Spleen (tissue), 11 donors: ENCODE measurements around the gene AFM. TPM values are rescaled to one million over a fixed set of nuclear protein-coding genes. Genes with fewer than 3 reads are reported as not detected.

Experiments used
- DNase-seq: peaks from one replicate; pipeline ENCODE4 v3.0.0-alpha.2; 2020
- H3K27ac ChIP-seq, 8 donors: fragments of 200-600 bp; sonication (generic) in 7 of 8; 1 replicate in 4 of 8; 2 replicates in 4 of 8; pipeline versions ENCODE4 v1.5.0 to v1.8.0; 2016 to 2021; ENCODE audit warnings: inconsistent platforms in 4 of 8, mild to moderate bottlenecking in 4 of 8, moderate library complexity in 1 of 8
- H3K27me3 ChIP-seq, 7 donors: fragments of 200-600 bp; sonication (generic) in 6 of 7; replicated peaks in 1 of 7; 1 replicate in 4 of 7; 2 replicates in 3 of 7; pipeline versions ENCODE4 v1.5.0 to v1.8.0; 2016 to 2021; ENCODE audit warnings: inconsistent platforms in 3 of 7, mild to moderate bottlenecking in 1 of 7
- H3K36me3 ChIP-seq, 6 donors: fragments of 200-600 bp; sonication (generic) in 5 of 6; 1 replicate in 4 of 6; 2 replicates in 2 of 6; pipeline versions ENCODE4 v1.5.0 to v1.8.0; 2016 to 2021; ENCODE audit warnings: inconsistent platforms in 2 of 6
- H3K4me1 ChIP-seq, 6 donors: fragments of 200-600 bp; sonication (generic) in 5 of 6; 1 replicate in 3 of 6; 2 replicates in 3 of 6; pipeline versions ENCODE4 v1.5.0 to v1.8.0; 2016 to 2021; ENCODE audit warnings: inconsistent platforms in 3 of 6
- H3K4me3 ChIP-seq, 8 donors: fragments of 200-600 bp; sonication (generic) in 7 of 8; 1 replicate in 4 of 8; 2 replicates in 4 of 8; pipeline versions ENCODE4 v1.5.0 to v1.8.0; 2016 to 2021; ENCODE audit warnings: inconsistent platforms in 4 of 8, mild to moderate bottlenecking in 4 of 8, moderate library complexity in 2 of 8
- H3K9me3 ChIP-seq, 8 donors: fragments of 200-600 bp; sonication (generic) in 7 of 8; 1 replicate in 4 of 8; 2 replicates in 4 of 8; pipeline versions ENCODE4 v1.5.0 to v1.8.0; 2016 to 2021; ENCODE audit warnings: inconsistent platforms in 4 of 8
- CTCF ChIP-seq, 11 experiments: fragments of 200-600 bp in 7 of 11; fragments of 450-650 bp in 4 of 11; sonication (generic) in 4 of 11; IDR thresholded peaks in 8 of 11; conservative IDR thresholded peaks in 3 of 11; 1 replicate in 7 of 11; 2 replicates in 4 of 11; pipeline versions ENCODE4 v1.4.0 to v1.8.0; 2016 to 2021; ENCODE audit warnings: antibody characterized with exemption in 11 of 11, inconsistent platforms in 4 of 11, mild to moderate bottlenecking in 1 of 11
- POLR2A ChIP-seq, 3 donors: fragments of 450-650 bp; IDR thresholded peaks; one replicate each; pipeline ENCODE4 v1.5.1; 2017; ENCODE audit warnings: antibody characterized with exemption in 3 of 3, mild to moderate bottlenecking in 1 of 3
- POLR2AphosphoS5 ChIP-seq, 3 donors: sonication (generic); formaldehyde crosslinking; IDR thresholded peaks; one replicate each; pipeline ENCODE4 v1.5.1; 2017; ENCODE audit warnings: antibody characterized with exemption in 3 of 3
- WGBS, 5 donors: extraction: QIAGEN DNeasy Blood & Tissue Kit in 3 of 5; methylation state at CpG; one replicate each; pipeline versions ENCODE4 v1.1.5 to v1.1.7; 2013 to 2018; 5-methylcytosine and 5-hydroxymethylcytosine counted together
- intact Hi-C: fragments of 100-400 bp; cut with DNase I; formaldehyde crosslinking; loops from one replicate; pipeline ENCODE4 v1.15.0; 2023; ENCODE audit warnings: low total_unique reads
- polyA plus RNA-seq, 3 donors: library from polyadenylated mRNA; stranded (reverse); fragments of 200-250 nt; gene quantifications; one replicate each; pipeline ENCODE4 v1.2.1, GENCODE V29; 2013
- total RNA-seq, 7 donors: library from RNA; depleted of rRNA in 3 of 7; stranded (reverse); fragments of >200 nt in 3 of 7; fragmentation: NEBNext Ultra II Directional in 4 of 7; extraction: Animal tissue kit (Norgen Biotek cat#: 25700) in 4 of 7; gene quantifications; one replicate each; pipeline versions ENCODE4 v1.1.0 to v1.2.1, GENCODE V29; 2016 to 2021
- donor health status: healthy with polysubstance abuse.
- donor health status: DM: no; HTN: no; CAD: no; lungs with moderate emphysema.
- donor health status: DM: no; HTN: no; CAD: no.
- donor health status: Bipolar disorder and iron deficiency.
- donor health status: healthy.
- donor health status: DM: no; HTN: no; CAD: no.
- donor health status: DM: yes; HTN: yes; CAD: no.

AFM gene
- total and polyA plus RNA-seq, 10 donors, result not detected

- 3 to 14% (median 7%) methylated on average over 4 of the region's 4 CpGs for WGBS, 5 donors
- no peak for TF ChIP-seq POLR2AphosphoS5 (IDR thresholded peaks at IDR 0.05)
- TF ChIP-seq CTCF (IDR thresholded peaks at IDR 0.05 in 8 of 11, conservative IDR thresholded peaks at IDR 0.05 in 3 of 11), result peak in 9 of 11 experiments; percentile 5 to 67 (median 52)
- no peak for TF ChIP-seq POLR2A (IDR thresholded peaks at IDR 0.05)
- no peak overlapping the region for H3K27ac ChIP-seq
- H3K4me1 ChIP-seq, result no peaks in the 10 kb centered on the region
- no peak overlapping the region for H3K4me3 ChIP-seq
- H3K27me3 ChIP-seq, result peaks cover 0 to 8% (median 0%) of the 10 kb centered on the region in 7 donors
- DNase-seq, result no peak
- intact Hi-C loops, result no loop called here
- H3K36me3 ChIP-seq, result no peaks in the 10 kb centered on the region
- H3K9me3 ChIP-seq, result no peaks in the 10 kb centered on the region
Observed at GRCh38 chr4:73446336-73446938, 35.1 kb upstream of the AFM start.

DNA sequence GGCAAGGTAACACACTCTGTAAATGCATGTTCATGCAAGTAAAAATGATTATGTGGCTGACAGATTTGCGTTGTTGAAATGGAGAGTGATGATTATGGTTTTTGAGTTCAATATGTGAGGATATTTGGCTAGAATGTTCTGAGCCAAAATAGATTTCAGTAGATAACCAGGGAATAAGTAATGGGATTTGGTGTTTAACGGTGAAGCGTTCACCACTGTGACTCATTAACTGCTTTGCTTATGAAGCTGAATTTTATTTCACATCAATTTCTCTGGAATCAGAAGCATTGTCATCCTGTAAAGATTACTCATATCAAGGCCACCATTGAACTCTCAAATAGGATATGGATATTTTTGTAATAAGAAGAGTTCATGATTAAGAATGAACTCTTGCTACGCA lies 33.9 kb upstream of the AFM start:
- intact Hi-C loops, result no loop called here
- Histone ChIP-seq H3K4me1 (no peaks in the 10 kb centered on the region), H3K27ac (no peak overlapping the region), H3K27me3 (peaks cover 0 to 8% (median 0%) of the 10 kb centered on the region in 7 donors), H3K9me3 (no peaks in the 10 kb centered on the region), H3K4me3 (no peak overlapping the region), H3K36me3 (no peaks in the 10 kb centered on the region)
- DNase-seq, result no peak
- WGBS, 5 donors, result 83 to 93% (median 93%) methylated on average over 4 of the region's 4 CpGs
- TF ChIP-seq POLR2A (IDR thresholded peaks at IDR 0.05) (no peak), POLR2AphosphoS5 (IDR thresholded peaks at IDR 0.05) (no peak), CTCF (IDR thresholded peaks at IDR 0.05 in 8 of 11, conservative IDR thresholded peaks at IDR 0.05 in 3 of 11) (no peak)

- Histone ChIP-seq H3K4me3 (no peak overlapping the region), H3K4me1 (no peaks in the 10 kb centered on the region), H3K9me3 (no peaks in the 10 kb centered on the region), H3K27ac (no peak overlapping the region), H3K27me3 (peaks cover 0 to 8% (median 0%) of the 10 kb centered on the region in 7 donors), H3K36me3 (no peaks in the 10 kb centered on the region)
- 85 to 94% (median 89%) methylated on average over 4 of the region's 4 CpGs for WGBS, 5 donors
- intact Hi-C loops, result no loop called here
- TF ChIP-seq POLR2A (IDR thresholded peaks at IDR 0.05), result no peak
- no peak for TF ChIP-seq POLR2AphosphoS5 (IDR thresholded peaks at IDR 0.05)
- TF ChIP-seq CTCF (IDR thresholded peaks at IDR 0.05 in 8 of 11, conservative IDR thresholded peaks at IDR 0.05 in 3 of 11), result no peak
- DNase-seq, result no peak
Observed at GRCh38 chr4:73448448-73449203, 32.9 kb upstream of the AFM start.

DNA sequence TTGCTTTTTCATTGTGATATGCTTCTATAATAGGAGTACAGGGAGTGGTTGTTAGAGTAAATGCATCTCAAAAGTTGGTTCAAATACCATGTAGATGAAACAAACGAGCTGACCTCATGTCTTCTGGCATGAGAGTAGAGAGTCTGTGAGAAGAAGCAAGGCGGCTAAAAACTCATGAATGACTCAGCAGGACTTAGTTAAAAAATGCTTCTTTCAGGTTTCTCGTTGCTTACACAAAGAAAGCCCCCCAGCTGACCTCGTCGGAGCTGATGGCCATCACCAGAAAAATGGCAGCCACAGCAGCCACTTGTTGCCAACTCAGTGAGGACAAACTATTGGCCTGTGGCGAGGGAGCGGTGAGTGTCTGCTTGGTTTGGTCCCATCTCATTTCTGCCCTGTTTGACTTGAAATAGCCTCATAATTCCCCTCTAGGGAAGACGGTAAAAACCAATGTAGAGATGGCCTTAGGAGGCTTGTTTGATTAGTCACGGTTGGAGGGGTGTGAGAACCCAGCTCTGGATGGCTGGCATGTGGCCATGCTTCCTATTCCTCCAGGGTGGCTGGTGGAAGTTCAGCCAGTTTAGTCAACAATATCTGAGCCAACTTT lies 31.0 kb upstream of the AFM start:
- Histone ChIP-seq H3K4me3 (no peak overlapping the region), H3K4me1 (no peaks in the 10 kb centered on the region), H3K27me3 (peaks cover 0 to 8% (median 0%) of the 10 kb centered on the region in 7 donors), H3K9me3 (no peaks in the 10 kb centered on the region), H3K27ac (no peak overlapping the region), H3K36me3 (no peaks in the 10 kb centered on the region)
- TF ChIP-seq POLR2AphosphoS5 (IDR thresholded peaks at IDR 0.05) (no peak), POLR2A (IDR thresholded peaks at IDR 0.05) (no peak), CTCF (IDR thresholded peaks at IDR 0.05 in 8 of 11, conservative IDR thresholded peaks at IDR 0.05 in 3 of 11) (no peak)
- intact Hi-C loops, result no loop called here
- DNase-seq, result no peak
- 75 to 88% (median 80%) methylated on average over 9 of the region's 9 CpGs for WGBS, 5 donors
